ENCODE results near the gene CDK9. TPM values are rescaled to one million over a fixed set of nuclear protein-coding genes. Genes with fewer than 3 reads are reported as not detected.
"Not testable (repeated sequence)": the region's sequence is repeated elsewhere in the genome, so short reads cannot be mapped to it uniquely, and the experiment has no call there.

CDK9 gene
- polyA plus RNA-seq, 3 donors: 24.9 to 139 (median 26.4) TPM

DNA sequence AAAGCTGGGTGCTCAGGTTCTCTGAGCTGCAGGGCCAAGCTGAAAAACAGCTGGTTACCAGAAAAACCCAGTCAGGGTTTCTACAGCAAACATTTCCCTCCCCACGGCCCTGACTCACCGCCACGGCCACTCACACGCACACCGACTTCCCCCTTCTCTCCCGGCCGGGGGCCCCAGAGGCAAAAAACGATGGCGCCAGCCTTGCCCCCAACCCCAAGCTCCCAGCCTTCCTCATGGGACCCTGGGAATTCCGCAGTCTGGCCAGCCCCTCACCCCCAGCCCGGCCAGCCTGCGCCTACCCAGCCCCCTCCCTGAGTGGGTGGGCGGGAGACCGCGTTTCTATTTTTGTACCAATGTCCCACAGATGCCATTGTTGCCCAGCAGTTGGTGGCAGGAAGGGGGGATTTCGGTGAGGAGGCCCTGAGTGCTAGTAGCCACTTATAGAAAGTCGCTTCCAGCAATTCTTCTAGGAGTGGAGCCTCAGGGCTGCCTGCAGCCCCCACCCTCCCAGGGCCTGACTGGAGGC is 50.2 kb downstream of the CDK9 start:
- H3K27me3 Mint-ChIP-seq (ENCODE audit: low read depth in 3 of 3): peaks cover 2 to 6% (median 5%) of the 10 kb centered on the region in 3 donors
- 3% methylated on average over 10 of the region's 17 CpGs for WGBS (ENCODE audit: insufficient coverage)
- H3K27ac Mint-ChIP-seq: peak overlapping the region; percentile 97 to 99 (median 98)
- TF ChIP-seq, protein P1, sequence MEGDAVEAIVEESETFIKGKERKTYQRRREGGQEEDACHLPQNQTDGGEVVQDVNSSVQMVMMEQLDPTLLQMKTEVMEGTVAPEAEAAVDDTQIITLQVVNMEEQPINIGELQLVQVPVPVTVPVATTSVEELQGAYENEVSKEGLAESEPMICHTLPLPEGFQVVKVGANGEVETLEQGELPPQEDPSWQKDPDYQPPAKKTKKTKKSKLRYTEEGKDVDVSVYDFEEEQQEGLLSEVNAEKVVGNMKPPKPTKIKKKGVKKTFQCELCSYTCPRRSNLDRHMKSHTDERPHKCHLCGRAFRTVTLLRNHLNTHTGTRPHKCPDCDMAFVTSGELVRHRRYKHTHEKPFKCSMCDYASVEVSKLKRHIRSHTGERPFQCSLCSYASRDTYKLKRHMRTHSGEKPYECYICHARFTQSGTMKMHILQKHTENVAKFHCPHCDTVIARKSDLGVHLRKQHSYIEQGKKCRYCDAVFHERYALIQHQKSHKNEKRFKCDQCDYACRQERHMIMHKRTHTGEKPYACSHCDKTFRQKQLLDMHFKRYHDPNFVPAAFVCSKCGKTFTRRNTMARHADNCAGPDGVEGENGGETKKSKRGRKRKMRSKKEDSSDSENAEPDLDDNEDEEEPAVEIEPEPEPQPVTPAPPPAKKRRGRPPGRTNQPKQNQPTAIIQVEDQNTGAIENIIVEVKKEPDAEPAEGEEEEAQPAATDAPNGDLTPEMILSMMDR (IDR thresholded peaks at IDR 0.05): no peak
- DNase-seq: peak; percentile 91 to 95 (median 93)
- H3K36me3 ChIP-seq (replicated peaks in 1 of 2; ENCODE audit: control insufficient read depth in 1 of 2, insufficient read depth in 2 of 2, low read length in 2 of 2): peaks cover 3 to 6% of the 10 kb centered on the region in 2 donors
- H3K36me3 Mint-ChIP-seq: peaks cover 28 to 44% of the 10 kb centered on the region in 2 donors
- peaks cover 47% of the 10 kb centered on the region in 2 donors for H3K4me1 ChIP-seq (ENCODE audit: control insufficient read depth in 1 of 2, insufficient read depth in 2 of 2, low read length in 2 of 2)
- intact Hi-C loops (cut with micrococcal nuclease): loop anchor here in 1 of 2 donors (2.0 to 5.0 kb wide), 2 partner anchors 34 to 55 kb away; partner anchors contain the start of gene FPGS
- H3K4me1 Mint-ChIP-seq: peaks cover 56% of the 10 kb centered on the region
- peak overlapping the region; percentile 27 to 57 for H3K4me3 Mint-ChIP-seq
- H3K27me3 ChIP-seq (ENCODE audit: control insufficient read depth in 2 of 2, insufficient read depth in 2 of 2, low read length in 2 of 2): no peaks in the 10 kb centered on the region
- H3K9me3 ChIP-seq (replicated peaks in 1 of 2; ENCODE audit: control insufficient read depth in 1 of 2, insufficient read depth in 1 of 2, low read length in 2 of 2): no peaks in the 10 kb centered on the region
- H3K27ac ChIP-seq (ENCODE audit: low read depth in 1 of 2, low read length in 2 of 2): peak overlapping the region; percentile 92 to 99
- no peaks in the 10 kb centered on the region for H3K79me2 ChIP-seq (ENCODE audit: insufficient read depth, low read length)
- H3K4me2 ChIP-seq (replicated peaks; ENCODE audit: extremely low read depth, low read length, poor library complexity, severe bottlenecking): peak overlapping the region; percentile 29
- peak overlapping the region; percentile 51 for H2AFZ ChIP-seq (ENCODE audit: insufficient read depth, low read depth, low read length, poor library complexity, severe bottlenecking)
- no peaks in the 10 kb centered on the region for H4K20me1 ChIP-seq (ENCODE audit: insufficient read depth, low read length)
- peak overlapping the region; percentile 75 for H3K9ac ChIP-seq (ENCODE audit: insufficient read depth, low read length, poor library complexity, severe bottlenecking)
- no peak overlapping the region for H3K4me3 ChIP-seq (replicated peaks in 1 of 3; ENCODE audit: low read depth in 2 of 3, low read length in 3 of 3)
- peaks cover 0 to 4% (median 0%) of the 10 kb centered on the region in 7 donors for H3K9me3 Mint-ChIP-seq

DNA sequence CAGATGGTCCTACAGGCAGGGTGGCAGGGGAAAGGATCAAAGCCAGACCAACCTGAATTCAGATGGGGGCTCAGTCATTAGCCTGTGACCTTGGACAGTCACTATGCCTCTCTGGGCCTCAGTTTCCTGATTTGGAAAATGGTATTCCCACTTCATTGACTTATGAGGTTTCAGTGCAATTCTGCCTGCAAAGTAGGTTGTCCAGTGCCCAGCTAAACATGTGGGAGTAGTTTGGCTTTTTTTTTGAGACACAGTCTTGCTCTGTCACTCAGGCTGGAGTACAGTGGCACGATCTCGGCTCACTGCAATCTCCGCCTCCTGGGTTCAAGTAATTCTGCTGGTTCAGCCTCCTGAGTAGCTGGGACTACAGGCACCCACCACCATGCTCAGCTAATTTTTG is 50.7 kb downstream of the CDK9 start:
- not testable (repeated sequence) for H3K4me3 Mint-ChIP-seq; H3K27me3 Mint-ChIP-seq (ENCODE audit: low read depth in 3 of 3); H3K9me3 Mint-ChIP-seq; H2AFZ ChIP-seq (ENCODE audit: insufficient read depth, low read depth, low read length, poor library complexity, severe bottlenecking); H4K20me1 ChIP-seq (ENCODE audit: insufficient read depth, low read length); H3K79me2 ChIP-seq (ENCODE audit: insufficient read depth, low read length); H3K9me3 ChIP-seq (replicated peaks in 1 of 2; ENCODE audit: control insufficient read depth in 1 of 2, insufficient read depth in 1 of 2, low read length in 2 of 2); H3K4me2 ChIP-seq (replicated peaks; ENCODE audit: extremely low read depth, low read length, poor library complexity, severe bottlenecking); H3K27me3 ChIP-seq (ENCODE audit: control insufficient read depth in 2 of 2, insufficient read depth in 2 of 2, low read length in 2 of 2); H3K4me3 ChIP-seq (replicated peaks in 1 of 3; ENCODE audit: low read depth in 2 of 3, low read length in 3 of 3)
- H3K27ac ChIP-seq (ENCODE audit: low read depth in 1 of 2, low read length in 2 of 2): peak overlapping the region; percentile 92 to 99
- Mint-ChIP-seq H3K36me3 (peaks cover 33 to 49% of the 10 kb centered on the region in 2 donors), H3K27ac (peak overlapping the region; percentile 97 to 99 (median 98)), H3K4me1 (peaks cover 56% of the 10 kb centered on the region)
- peak in 1 of 3 donors; percentile 18 for DNase-seq
- H3K36me3 ChIP-seq (replicated peaks in 1 of 2; ENCODE audit: control insufficient read depth in 1 of 2, insufficient read depth in 2 of 2, low read length in 2 of 2): peaks cover 8 to 10% of the 10 kb centered on the region in 2 donors
- WGBS (ENCODE audit: insufficient coverage): no CpG with 5 or more reads among the region's 3 CpGs
- peaks cover 47% of the 10 kb centered on the region in 2 donors for H3K4me1 ChIP-seq (ENCODE audit: control insufficient read depth in 1 of 2, insufficient read depth in 2 of 2, low read length in 2 of 2)
- peak overlapping the region; percentile 75 for H3K9ac ChIP-seq (ENCODE audit: insufficient read depth, low read length, poor library complexity, severe bottlenecking)
- intact Hi-C loops (cut with micrococcal nuclease): loop anchor here in 1 of 2 donors (2.0 to 5.0 kb wide), 2 partner anchors 34 to 56 kb away; partner anchors contain the start of gene FPGS
